NT2/D1 (cell line): ENCODE data around the gene SNX5.

ENCODE experiments used
- YY1 ChIP-seq: IDR thresholded peaks from 2 replicates; pipeline ENCODE4 v1.6.1; 2011; ENCODE audit not compliant: insufficient read length, insufficient read depth
- ZNF274 ChIP-seq: IDR thresholded peaks from 2 replicates; pipeline ENCODE4 v1.6.1; 2011; ENCODE audit warnings: mild to moderate bottlenecking, low read depth, low read length

DNA sequence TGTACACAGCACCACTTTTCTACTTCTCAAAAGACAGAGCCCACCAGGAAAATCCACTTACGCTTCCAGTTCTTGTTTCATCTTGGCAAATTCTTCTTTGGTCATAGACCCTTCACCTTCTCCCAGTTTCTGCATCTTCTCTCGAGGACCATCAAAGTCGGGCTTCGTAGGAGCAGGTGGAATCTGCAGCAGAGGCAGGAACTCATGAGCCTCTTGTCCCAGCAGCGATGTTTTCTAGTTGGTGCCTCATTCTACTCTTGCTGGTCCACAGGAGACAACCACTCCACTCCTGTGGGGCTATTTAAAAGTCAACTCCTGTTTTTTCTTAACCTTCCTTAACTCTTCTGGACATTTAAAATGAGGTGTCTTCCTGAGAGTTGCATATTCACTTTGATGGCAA is 14.7 kb downstream of the SNX5 start:
- TF ChIP-seq YY1 (no peak), ZNF274 (no peak)
